ENCODE results near the gene ACTL7B. TPM values are rescaled to one million over a fixed set of nuclear protein-coding genes. Genes with fewer than 3 reads are reported as not detected.

The ACTL7B gene
- total RNA-seq, 2 experiments from 2014 or later: 0.08 to 0.25 TPM

DNA sequence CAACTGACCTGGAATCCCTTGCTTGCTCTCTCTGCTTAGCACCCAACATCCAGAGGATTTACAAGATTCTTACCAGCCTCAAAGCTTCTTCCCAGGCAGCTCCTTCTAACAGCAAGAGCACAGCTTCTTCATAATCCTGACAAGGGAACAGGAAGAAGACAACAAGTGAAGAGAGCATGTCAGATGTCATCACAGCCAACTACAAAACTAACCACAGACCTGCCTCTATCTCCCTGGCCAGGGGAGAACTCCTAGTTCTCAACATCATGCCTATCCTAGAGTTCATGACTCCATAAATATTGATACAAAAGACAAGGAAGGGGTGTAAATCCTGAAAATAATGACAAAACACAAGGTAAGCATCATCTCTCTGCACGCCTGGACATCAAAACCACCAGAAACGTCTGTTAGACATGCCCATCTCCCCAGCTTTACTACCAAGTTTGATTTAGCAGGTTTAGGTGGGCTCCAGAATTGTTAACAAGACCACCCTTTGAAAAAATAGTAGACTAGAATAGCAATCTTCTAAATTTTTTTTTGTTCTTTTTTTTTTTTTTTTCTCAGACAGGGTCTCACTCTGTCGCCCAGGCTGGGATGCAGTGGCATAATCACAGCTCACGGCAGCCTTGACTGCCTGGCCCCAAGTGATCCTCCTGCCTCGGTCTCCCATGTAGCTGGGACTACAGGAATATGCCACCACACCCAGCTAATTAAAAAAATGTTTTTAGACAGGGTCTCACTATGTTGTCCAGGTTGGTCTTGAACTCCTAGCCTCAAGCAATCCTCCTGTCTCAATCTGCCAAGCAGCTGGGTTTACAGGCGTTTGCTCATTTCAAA lies 26.5 kb upstream of the ACTL7B start:
- no peak for TF ChIP-seq CTCF (IDR thresholded peaks at IDR 0.05)
- intact Hi-C loops (cut with DNase I, micrococcal nuclease): no loop called here
- Mint-ChIP-seq H3K4me3 (no peak overlapping the region), H3K27ac (no peak overlapping the region), H3K9me3 (no peaks in the 10 kb centered on the region), H3K4me1 (ENCODE audit: low read depth) (no peaks in the 10 kb centered on the region), H3K27me3 (no peaks in the 10 kb centered on the region), H3K36me3 (ENCODE audit: low read depth) (peaks cover 87% of the 10 kb centered on the region)
- Histone ChIP-seq H3K4me3 (ENCODE audit: low read length) (no peak overlapping the region), H3K9me3 (ENCODE audit: control insufficient read depth in 1 of 2, insufficient read depth in 1 of 2, low read length in 2 of 2) (no peaks in the 10 kb centered on the region), H3K27ac (ENCODE audit: low read depth in 1 of 2, low read length in 2 of 2) (no peak overlapping the region), H3K36me3 (ENCODE audit: insufficient read depth, low read length) (peaks cover 59% of the 10 kb centered on the region), H3K27me3 (ENCODE audit: control insufficient read depth in 1 of 2, insufficient read depth in 2 of 2, low read length in 2 of 2) (no peaks in the 10 kb centered on the region), H3K4me1 (ENCODE audit: insufficient read depth, low read length) (no peaks in the 10 kb centered on the region)
- DNase-seq: no peak
- CTCF ChIA-PET: no interaction called here
- ATAC-seq (ENCODE audit: poor library complexity): no peak
- POLR2A ChIA-PET: no interaction called here

DNA sequence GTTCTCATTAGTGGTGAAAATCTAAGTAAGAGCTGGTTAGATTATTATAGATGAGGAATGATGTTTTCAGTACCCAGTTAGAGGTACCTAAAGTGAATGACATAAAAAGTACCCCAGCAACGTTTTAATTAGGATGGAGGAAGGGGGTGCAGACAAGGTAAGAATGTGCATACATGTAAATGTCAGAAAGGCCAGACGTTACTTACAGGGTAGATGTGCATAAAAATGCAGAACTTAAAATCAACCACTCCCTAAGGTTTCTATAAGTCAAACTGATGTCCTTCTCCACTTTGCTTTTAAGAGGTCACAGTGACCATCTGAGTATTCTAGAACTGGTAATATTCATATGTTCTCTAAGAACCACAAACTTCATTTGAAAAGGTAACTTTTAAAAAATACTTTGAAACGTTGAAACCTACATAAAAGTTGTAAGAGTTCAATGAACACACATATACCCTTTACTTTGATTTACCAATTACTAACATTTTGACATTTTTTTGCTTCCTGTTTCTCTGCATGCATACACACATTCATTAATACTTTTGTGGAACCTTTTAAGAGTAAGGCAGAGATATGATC lies 25.0 kb upstream of the ACTL7B start:
- Mint-ChIP-seq H3K9me3 (no peaks in the 10 kb centered on the region), H3K36me3 (ENCODE audit: low read depth) (peaks cover 92% of the 10 kb centered on the region), H3K27me3 (no peaks in the 10 kb centered on the region), H3K4me3 (no peak overlapping the region), H3K4me1 (ENCODE audit: low read depth) (no peaks in the 10 kb centered on the region), H3K27ac (no peak overlapping the region)
- intact Hi-C loops (cut with DNase I, micrococcal nuclease): no loop called here
- ChIA-PET POLR2A (no interaction called here), CTCF (no interaction called here)
- DNase-seq (no peak), ATAC-seq (ENCODE audit: poor library complexity) (no peak)
- Histone ChIP-seq H3K36me3 (ENCODE audit: insufficient read depth, low read length) (peaks cover 65% of the 10 kb centered on the region), H3K9me3 (ENCODE audit: control insufficient read depth in 1 of 2, insufficient read depth in 1 of 2, low read length in 2 of 2) (no peaks in the 10 kb centered on the region), H3K27ac (ENCODE audit: low read depth in 1 of 2, low read length in 2 of 2) (no peak overlapping the region), H3K4me3 (ENCODE audit: low read length) (no peak overlapping the region), H3K27me3 (ENCODE audit: control insufficient read depth in 1 of 2, insufficient read depth in 2 of 2, low read length in 2 of 2) (no peaks in the 10 kb centered on the region), H3K4me1 (ENCODE audit: insufficient read depth, low read length) (no peaks in the 10 kb centered on the region)
- TF ChIP-seq CTCF (IDR thresholded peaks at IDR 0.05): no peak

DNA sequence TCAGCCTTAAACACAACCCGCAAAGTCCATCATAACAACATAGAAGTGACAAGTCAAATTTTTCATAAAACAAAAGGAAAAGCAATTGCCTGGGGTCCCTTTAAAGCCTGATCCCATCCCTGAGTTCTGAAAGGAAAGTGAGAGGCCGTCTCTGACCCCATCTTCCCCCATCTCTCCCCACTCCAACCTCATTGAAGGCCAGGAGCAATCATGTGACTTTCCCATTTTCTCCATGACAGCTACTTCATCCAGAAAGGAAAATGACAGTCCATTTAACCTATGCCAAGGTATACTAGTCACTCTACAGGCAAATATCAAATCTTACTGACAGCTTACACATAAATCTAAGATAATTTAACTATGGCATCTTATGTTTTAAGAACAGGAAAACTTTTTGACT lies 21.7 kb upstream of the ACTL7B start:
- Histone ChIP-seq H3K27ac (ENCODE audit: low read depth in 1 of 2, low read length in 2 of 2) (no peak overlapping the region), H3K36me3 (ENCODE audit: insufficient read depth, low read length) (peaks cover 82% of the 10 kb centered on the region), H3K4me1 (ENCODE audit: insufficient read depth, low read length) (no peaks in the 10 kb centered on the region), H3K4me3 (ENCODE audit: low read length) (no peak overlapping the region), H3K27me3 (ENCODE audit: control insufficient read depth in 1 of 2, insufficient read depth in 2 of 2, low read length in 2 of 2) (no peaks in the 10 kb centered on the region), H3K9me3 (ENCODE audit: control insufficient read depth in 1 of 2, insufficient read depth in 1 of 2, low read length in 2 of 2) (peaks cover 0 to 2% of the 10 kb centered on the region in 2 experiments)
- Mint-ChIP-seq H3K4me1 (ENCODE audit: low read depth) (no peaks in the 10 kb centered on the region), H3K27ac (no peak overlapping the region), H3K4me3 (no peak overlapping the region), H3K27me3 (no peaks in the 10 kb centered on the region), H3K9me3 (no peaks in the 10 kb centered on the region), H3K36me3 (ENCODE audit: low read depth) (peaks cover 98% of the 10 kb centered on the region)
- POLR2A ChIA-PET: no interaction called here
- intact Hi-C loops (cut with DNase I, micrococcal nuclease): no loop called here
- TF ChIP-seq CTCF (IDR thresholded peaks at IDR 0.05): no peak
- CTCF ChIA-PET: no interaction called here
- DNase-seq: no peak
- no peak for ATAC-seq (ENCODE audit: poor library complexity)
